K562 (cell line): ENCODE results near the gene CD101. TPM values are rescaled to one million over a fixed set of nuclear protein-coding genes. Genes with fewer than 3 reads are reported as not detected.

Experiments
- ATAC-seq: fragments of 200-7000 bp; cut with Tn5 transposase; 3 replicates; pipeline ENCODE4 v1.9.1; 2020; ENCODE audit warnings: moderate library complexity
- BruUV-seq: library from RNA; stranded (reverse); fragments of 400-500 nt; replicated peaks from 2 replicates; lab custom pipeline; 2021; lab: Mats Ljungman, UMichigan
- CTCF ChIA-PET: fragments of 300-600 bp; formaldehyde crosslinking; extraction: SDS; loops from one replicate; lab custom pipeline; 2021; ENCODE audit warnings: low intra/inter-chr PET ratio; lab: Yijun Ruan, JAX
- POLR2A ChIA-PET: fragments of 300-600, 350-650 bp; sonication (Branson Sonifier 250); formaldehyde crosslinking; extraction: SDS; loops from one replicate; lab custom pipeline; 2021; ENCODE audit warnings: antibody characterized with exemption, inconsistent platforms; lab: Yijun Ruan, JAX
- DNase-seq, 4 experiments: peaks; one replicate each; pipeline versions ENCODE4 v3.0.0 to v3.0.0-alpha.2; 2011 to 2018; ENCODE audit warnings: low spot score in 3 of 4, mixed read lengths in 3 of 4; ENCODE audit errors: extremely low read depth in 1 of 4
- FAIRE-seq: peaks from 2 replicates; lab custom pipeline; 2011; peaks lifted over from hg19 to GRCh38; lab: Jason Lieb, UNC
- H2AFZ ChIP-seq: 2 replicates; pipeline ENCODE4 v1.6.0; 2011; ENCODE audit warnings: low read depth, low read length, control low read depth, inconsistent platforms
- H3K27ac ChIP-seq: fragments of 200-600 bp; 3 replicates; pipeline ENCODE4 v1.8.0; 2011; ENCODE audit warnings: low read depth, mild to moderate bottlenecking, control low read depth, inconsistent platforms, low read length, moderate library complexity, mixed read lengths; ENCODE audit errors: extremely low read depth
- H3K27me3 ChIP-seq, 2 experiments: fragments of 300-600 bp in 1 of 2; 2 replicates in 1 of 2; 3 replicates in 1 of 2; pipeline versions ENCODE4 v1.6.0 to v1.8.0; 2011; ENCODE audit warnings: inconsistent platforms in 2 of 2, low read length in 2 of 2, mild to moderate bottlenecking in 1 of 2, mixed read lengths in 1 of 2, moderate library complexity in 1 of 2; ENCODE audit not compliant: control insufficient read depth in 2 of 2, insufficient read depth in 2 of 2
- H3K36me3 ChIP-seq: fragments of 300-600 bp; 3 replicates; pipeline ENCODE4 v1.8.0; 2011; ENCODE audit warnings: mild to moderate bottlenecking, low read length, inconsistent platforms; ENCODE audit not compliant: control insufficient read depth, insufficient read depth
- H3K4me1 ChIP-seq, 2 experiments: fragments of 200-600 bp in 1 of 2; replicated peaks in 1 of 2; 2 replicates in 1 of 2; 3 replicates in 1 of 2; pipeline versions ENCODE4 v1.5.1 to v1.8.0; 2011; ENCODE audit warnings: inconsistent platforms in 2 of 2, low read length in 2 of 2, mild to moderate bottlenecking in 1 of 2, mixed read lengths in 1 of 2, moderate library complexity in 1 of 2; ENCODE audit not compliant: control insufficient read depth in 2 of 2, insufficient read depth in 2 of 2
- H3K4me2 ChIP-seq: 2 replicates; pipeline ENCODE4 v1.6.1; 2011; ENCODE audit warnings: low read length, control low read depth, inconsistent platforms, mixed read lengths; ENCODE audit not compliant: insufficient read depth
- H3K4me3 ChIP-seq: fragments of 200-600 bp; sonication (generic), shearing (Covaris generic); 2 replicates; pipeline ENCODE4 v1.5.1; 2016; ENCODE audit warnings: control low read depth, inconsistent platforms
- H3K79me2 ChIP-seq: fragments of 200-600 bp; 3 replicates; pipeline ENCODE4 v1.8.0; 2011; ENCODE audit warnings: low read length, inconsistent platforms; ENCODE audit not compliant: control insufficient read depth, insufficient read depth
- H3K9ac ChIP-seq, 2 experiments: 2 replicates each; pipeline versions ENCODE4 v1.6.0 to v1.6.1; 2011; ENCODE audit warnings: low read depth in 2 of 2, low read length in 2 of 2, control low read depth in 1 of 2, inconsistent platforms in 1 of 2, mild to moderate bottlenecking in 1 of 2, mixed read lengths in 1 of 2; ENCODE audit not compliant: insufficient read depth in 1 of 2
- H3K9me1 ChIP-seq: one replicate; pipeline ENCODE4 v1.6.0; 2011; ENCODE audit warnings: inconsistent platforms, mild to moderate bottlenecking, low read length, moderate library complexity; ENCODE audit not compliant: control insufficient read depth, insufficient read depth
- H3K9me3 ChIP-seq: replicated peaks from 2 replicates; pipeline ENCODE4 v1.5.1; 2011; ENCODE audit warnings: low read depth, low read length, inconsistent platforms; ENCODE audit not compliant: control insufficient read depth, insufficient read depth
- H4K20me1 ChIP-seq: replicated peaks from 2 replicates; pipeline ENCODE4 v1.6.1; 2011; ENCODE audit warnings: low read length, inconsistent platforms, mixed read lengths; ENCODE audit not compliant: control insufficient read depth, insufficient read depth
- ATF1 ChIP-seq, 2 experiments: fragments of 450-650 bp in 1 of 2; IDR thresholded peaks; 2 replicates each; pipeline ENCODE4 v1.6.1; 2016; ENCODE audit warnings: missing compliant biosample characterization in 1 of 2, missing genetic modification characterization in 1 of 2
- BDP1 ChIP-seq: IDR thresholded peaks from 3 replicates; pipeline ENCODE4 v1.6.1; 2011; ENCODE audit not compliant: insufficient read length, insufficient read depth
- EGR1 ChIP-seq: fragments of 450-650 bp; conservative IDR thresholded peaks from 2 replicates; pipeline ENCODE4 v1.6.1; 2017; ENCODE audit warnings: mild to moderate bottlenecking
- FOXK2 ChIP-seq, 2 experiments: fragments of 450-650 bp; IDR thresholded peaks in 1 of 2; conservative IDR thresholded peaks in 1 of 2; 2 replicates each; pipeline ENCODE4 v1.6.1; 2016; ENCODE audit warnings: low read depth in 2 of 2, mild to moderate bottlenecking in 1 of 2
- JUN ChIP-seq, 2 experiments: sonication (generic) in 1 of 2; formaldehyde crosslinking in 1 of 2; IDR thresholded peaks; 2 replicates each; pipeline versions ENCODE4 v1.6.1 to v1.8.0; 2012 to 2022; ENCODE audit warnings: borderline replicate concordance in 2 of 2, mild to moderate bottlenecking in 2 of 2, improper control_type of control experiment in 1 of 2, low read depth in 1 of 2, low read length in 1 of 2, missing genetic modification reagents in 1 of 2
- KHSRP ChIP-seq: fragments of 450-650 bp; IDR thresholded peaks from 2 replicates; pipeline ENCODE4 v1.6.1; 2017
- PRPF4 ChIP-seq: fragments of 200-400 bp; formaldehyde crosslinking; IDR thresholded peaks from one replicate; pipeline ENCODE4 v1.6.1; 2017; ENCODE audit warnings: low read length, low read depth, mild to moderate bottlenecking; ENCODE audit not compliant: insufficient read depth, poor library complexity, severe bottlenecking
- PTRF ChIP-seq: fragments of 450-650 bp; IDR thresholded peaks from 2 replicates; pipeline ENCODE4 v1.6.1; 2016; ENCODE audit warnings: mild to moderate bottlenecking, missing genetic modification characterization, missing compliant biosample characterization
- ZC3H4 ChIP-seq: sonication (generic); formaldehyde crosslinking; IDR thresholded peaks from 2 replicates; pipeline ENCODE4 v1.9.0; 2021; ENCODE audit warnings: missing genetic modification reagents, borderline replicate concordance
- ZNF780A ChIP-seq: fragments of 250-450 bp; sonication (Bioruptor Pico); IDR thresholded peaks from 2 replicates; pipeline ENCODE4 v1.5.0; 2021; ENCODE audit warnings: mild to moderate bottlenecking
- WGBS: fragments of 100-300 bp; shearing (Covaris generic); methylation state at CpG from one replicate; pipeline ENCODE4 v1.1.6; 2016; ENCODE audit warnings: low coverage, mixed read lengths; ENCODE audit not compliant: insufficient coverage; ENCODE audit errors: missing lambda C conversion rate; 5-methylcytosine and 5-hydroxymethylcytosine counted together
- in situ Hi-C: fragments of 300-500 bp; cut with MboI; formaldehyde crosslinking; loops from 4 replicates; pipeline ENCODE4 v1.15.0; 2018; ENCODE audit warnings: inconsistent platforms, mixed read lengths
- intact Hi-C: fragments of 100-400 bp; cut with micrococcal nuclease; formaldehyde crosslinking; loops from 2 replicates; pipeline ENCODE4 v1.14.2; 2022
- polyA plus RNA-seq, 8 experiments: library from polyadenylated mRNA; depleted of rRNA in 4 of 8; stranded (reverse) in 5 of 8; unstranded in 3 of 8; fragments of >200 nt; fragmentation: Nextera tagmentation in 2 of 8; fragmentation: Illumina TruSeq in 1 of 8; extraction: Ambion mirVana in 2 of 8; extraction: Trizol in 1 of 8; gene quantifications; 2 replicates each; pipeline versions ENCODE4 v1.2.1 to v1.2.3, GENCODE V29; 2011 to 2014; ENCODE audit warnings: inconsistent platforms in 1 of 8, missing spikeins in 1 of 8
- total RNA-seq, 7 experiments: library from RNA; depleted of rRNA in 6 of 7; stranded (reverse); fragments of >200 nt in 6 of 7; fragmentation: Illumina TruSeq in 2 of 7; extraction: Trizol in 2 of 7; gene quantifications; 2 replicates each; pipeline versions ENCODE4 v1.2.1 to v1.2.3, GENCODE V29; 2011 to 2021; ENCODE audit warnings: low replicate concordance in 1 of 7
- TF ChIP-seq, protein P1 (sequence below): fragments of 250-450 bp; sonication (Bioruptor Pico); IDR thresholded peaks from 2 replicates; pipeline ENCODE4 v1.5.0; 2022; ENCODE audit warnings: mild to moderate bottlenecking
- TF ChIP-seq, protein P2 (sequence below): fragments of 250-450 bp; sonication (Bioruptor Pico); IDR thresholded peaks from 2 replicates; pipeline ENCODE4 v1.5.0; 2021

Gene CD101
- total and polyA plus RNA-seq, 9 of the 15 experiments (the other 6 are each of a cell fraction or from before 2014, with no cell fraction given) = 0.04 to 1.1 (median 0.20) TPM

DNA sequence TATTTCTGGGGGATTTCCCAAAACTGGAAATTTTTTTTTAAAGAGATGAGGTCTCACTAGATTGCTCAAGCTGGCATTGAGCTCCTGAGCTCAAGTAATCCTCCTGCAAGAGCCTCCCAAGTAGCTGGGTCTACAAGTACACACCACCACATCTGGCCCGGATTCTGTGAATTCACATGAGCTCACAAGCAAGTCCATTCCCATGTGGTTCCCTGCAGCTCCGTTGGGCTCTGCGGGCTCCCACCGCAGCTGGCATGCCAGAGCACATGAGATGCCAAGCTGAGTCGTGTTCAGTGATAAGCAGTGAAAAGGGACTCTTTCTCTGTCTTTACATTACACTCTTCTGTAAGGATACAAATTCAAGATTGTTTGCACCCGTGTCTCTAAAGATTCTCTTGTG is 36.7 kb downstream of the CD101 start:
- no peaks in the 10 kb centered on the region for H3K27me3 ChIP-seq
- H3K9me3 ChIP-seq = no peaks in the 10 kb centered on the region
- ChIA-PET CTCF (no interaction called here), POLR2A (interaction anchor here (1.1 kb wide), 1 partner anchor 12 kb away, joined by 5 read pairs; no protein-coding TSS in a partner anchor)
- no peaks in the 10 kb centered on the region for H3K79me2 ChIP-seq
- no peak overlapping the region for H2AFZ ChIP-seq
- in situ Hi-C loops (no loop called here), intact Hi-C loops (no loop called here)
- TF ChIP-seq JUN (IDR thresholded peaks at IDR 0.05; ENCODE audit: borderline replicate concordance, low read depth, low read length) = no peak
- TF ChIP-seq JUN (CRISPR knock-in tag; IDR thresholded peaks at IDR 0.05; ENCODE audit: borderline replicate concordance) = no peak
- TF ChIP-seq, protein P1, sequence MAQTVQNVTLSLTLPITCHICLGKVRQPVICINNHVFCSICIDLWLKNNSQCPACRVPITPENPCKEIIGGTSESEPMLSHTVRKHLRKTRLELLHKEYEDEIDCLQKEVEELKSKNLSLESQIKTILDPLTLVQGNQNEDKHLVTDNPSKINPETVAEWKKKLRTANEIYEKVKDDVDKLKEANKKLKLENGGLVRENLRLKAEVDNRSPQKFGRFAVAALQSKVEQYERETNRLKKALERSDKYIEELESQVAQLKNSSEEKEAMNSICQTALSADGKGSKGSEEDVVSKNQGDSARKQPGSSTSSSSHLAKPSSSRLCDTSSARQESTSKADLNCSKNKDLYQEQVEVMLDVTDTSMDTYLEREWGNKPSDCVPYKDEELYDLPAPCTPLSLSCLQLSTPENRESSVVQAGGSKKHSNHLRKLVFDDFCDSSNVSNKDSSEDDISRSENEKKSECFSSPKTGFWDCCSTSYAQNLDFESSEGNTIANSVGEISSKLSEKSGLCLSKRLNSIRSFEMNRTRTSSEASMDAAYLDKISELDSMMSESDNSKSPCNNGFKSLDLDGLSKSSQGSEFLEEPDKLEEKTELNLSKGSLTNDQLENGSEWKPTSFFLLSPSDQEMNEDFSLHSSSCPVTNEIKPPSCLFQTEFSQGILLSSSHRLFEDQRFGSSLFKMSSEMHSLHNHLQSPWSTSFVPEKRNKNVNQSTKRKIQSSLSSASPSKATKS (CRISPR knock-in tag) = no peak
- no peak for TF ChIP-seq BDP1
- no peak for TF ChIP-seq KHSRP
- no peak for TF ChIP-seq ZNF780A
- no peak for TF ChIP-seq PTRF (tag)
- TF ChIP-seq, protein P2, sequence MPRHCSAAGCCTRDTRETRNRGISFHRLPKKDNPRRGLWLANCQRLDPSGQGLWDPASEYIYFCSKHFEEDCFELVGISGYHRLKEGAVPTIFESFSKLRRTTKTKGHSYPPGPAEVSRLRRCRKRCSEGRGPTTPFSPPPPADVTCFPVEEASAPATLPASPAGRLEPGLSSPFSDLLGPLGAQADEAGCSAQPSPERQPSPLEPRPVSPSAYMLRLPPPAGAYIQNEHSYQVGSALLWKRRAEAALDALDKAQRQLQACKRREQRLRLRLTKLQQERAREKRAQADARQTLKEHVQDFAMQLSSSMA (CRISPR knock-in tag) = no peak
- TF ChIP-seq ZC3H4 (CRISPR knock-in tag) = no peak
- no peak for TF ChIP-seq FOXK2 (conservative IDR thresholded peaks at IDR 0.05 in 1 of 2, IDR thresholded peaks at IDR 0.05 in 1 of 2; ENCODE audit: low read depth in 2 of 2)
- no peak for TF ChIP-seq ATF1 (CRISPR knock-in tag; IDR thresholded peaks at IDR 0.05)
- no peak for TF ChIP-seq ATF1 (tag; IDR thresholded peaks at IDR 0.05)
- TF ChIP-seq PRPF4 = no peak
- TF ChIP-seq EGR1 = no peak
- H3K9ac ChIP-seq = no peak overlapping the region
- H3K4me3 ChIP-seq = no peak overlapping the region
- H3K27ac ChIP-seq = no peak overlapping the region
- no peaks in the 10 kb centered on the region for H3K36me3 ChIP-seq
- WGBS = 12% methylated on average over 6 of the region's 6 CpGs
- H4K20me1 ChIP-seq = no peaks in the 10 kb centered on the region
- H3K4me2 ChIP-seq = no peak overlapping the region
- ATAC-seq = no peak
- no peak for DNase-seq
- no peak for FAIRE-seq
- H3K9me1 ChIP-seq = no peaks in the 10 kb centered on the region
- BruUV-seq = no TSS peak
- H3K4me1 ChIP-seq = no peaks in the 10 kb centered on the region; a peak in 2 of 5 replicates
